Skeletal muscle tissue (tissue), 4 donors: Measurements from ENCODE around the gene ARFGEF3. TPM values are rescaled to one million over a fixed set of nuclear protein-coding genes. Genes with fewer than 3 reads are reported as not detected.
A peak's percentile ranks its signal among the peaks of the same experiment; 100 is the strongest.

Experiments
- H3K27ac ChIP-seq: one replicate; pipeline ENCODE4 v1.7.0; 2013; ENCODE audit warnings: mild to moderate bottlenecking, low read depth, low read length, inconsistent platforms
- H3K27me3 ChIP-seq, 3 donors: one replicate each; pipeline ENCODE4 v1.7.0; 2013; ENCODE audit warnings: low read length in 3 of 3; ENCODE audit not compliant: control insufficient read depth in 3 of 3, insufficient read depth in 3 of 3
- H3K36me3 ChIP-seq, 3 donors: one replicate each; pipeline ENCODE4 v1.7.0; 2013; ENCODE audit warnings: low read length in 3 of 3; ENCODE audit not compliant: control insufficient read depth in 3 of 3, insufficient read depth in 3 of 3
- H3K4me1 ChIP-seq, 3 donors: one replicate each; pipeline ENCODE4 v1.7.0; 2013; ENCODE audit warnings: low read length in 3 of 3, mild to moderate bottlenecking in 3 of 3; ENCODE audit not compliant: control insufficient read depth in 3 of 3, insufficient read depth in 3 of 3
- H3K4me3 ChIP-seq, 3 donors: one replicate each; pipeline ENCODE4 v1.7.0; 2013; ENCODE audit warnings: low read length in 3 of 3
- H3K9ac ChIP-seq, 3 donors: one replicate each; pipeline ENCODE4 v1.7.0; 2013; ENCODE audit warnings: low read length in 3 of 3, mild to moderate bottlenecking in 3 of 3, moderate library complexity in 2 of 3, low read depth in 1 of 3
- H3K9me3 ChIP-seq, 3 donors: one replicate each; pipeline ENCODE4 v1.7.0; 2013; ENCODE audit warnings: low read length in 3 of 3; ENCODE audit not compliant: control insufficient read depth in 3 of 3
- total RNA-seq: library from RNA; depleted of rRNA; stranded (reverse); fragments of >200 nt; gene quantifications from one replicate; pipeline ENCODE4 v1.2.3, GENCODE V29; 2014
- donor health status: Osteomylitis.

Gene ARFGEF3
- total RNA-seq, 1 donor from 2014 or later: 1.0 TPM

DNA sequence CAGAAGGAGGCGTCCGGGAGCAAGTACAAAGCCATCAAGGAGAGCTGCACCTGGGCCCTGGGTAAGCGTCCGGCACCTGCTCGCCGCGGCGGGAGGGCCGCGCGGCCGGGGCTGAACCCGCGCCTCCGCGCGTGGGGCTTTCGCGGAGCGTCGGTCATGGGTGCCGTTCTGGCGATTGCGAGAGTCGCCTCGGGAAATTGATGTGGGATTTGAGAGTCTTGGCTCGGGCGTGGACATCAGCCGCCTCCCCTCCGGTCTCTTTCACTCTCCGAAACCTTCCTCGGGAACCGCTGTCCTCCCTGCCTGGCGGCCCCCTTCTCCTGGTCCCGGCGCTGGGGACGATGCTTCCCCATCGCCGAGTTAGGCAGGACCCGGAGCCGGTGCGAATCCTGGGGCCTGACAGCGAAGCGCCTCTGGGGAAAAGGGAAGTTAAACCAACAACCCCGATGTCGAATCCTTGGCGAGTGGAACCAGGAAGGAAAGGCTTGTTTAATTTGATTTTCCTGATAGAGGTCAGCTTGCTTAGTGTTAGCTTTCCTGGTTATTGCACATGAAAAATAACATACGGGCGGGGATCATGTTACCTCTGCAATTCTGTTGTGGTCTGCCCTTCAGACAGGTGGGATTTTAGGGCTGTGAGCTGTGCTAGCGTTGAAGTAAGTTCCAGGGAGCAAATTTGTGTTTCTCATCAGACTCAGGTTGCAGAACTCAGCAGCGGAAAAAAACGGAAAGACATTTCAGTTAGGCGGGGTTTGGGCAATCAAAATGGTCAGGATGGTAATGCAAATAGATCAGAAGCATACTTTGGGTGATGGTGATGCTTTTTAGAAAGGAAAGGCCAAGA lies 594 bp downstream of the ARFGEF3 start:
- H3K9me3 ChIP-seq: no peaks in the 10 kb centered on the region
- no peak overlapping the region for H3K27ac ChIP-seq
- no peaks in the 10 kb centered on the region for H3K36me3 ChIP-seq
- peak overlapping the region in 2 of 3 donors; percentile 18 to 53 for H3K9ac ChIP-seq
- H3K27me3 ChIP-seq: peaks cover 25 to 44% (median 26%) of the 10 kb centered on the region in 3 donors
- H3K4me3 ChIP-seq: peak overlapping the region; percentile 59 to 70 (median 61)
- H3K4me1 ChIP-seq: peaks cover 0 to 15% (median 10%) of the 10 kb centered on the region in 3 donors

DNA sequence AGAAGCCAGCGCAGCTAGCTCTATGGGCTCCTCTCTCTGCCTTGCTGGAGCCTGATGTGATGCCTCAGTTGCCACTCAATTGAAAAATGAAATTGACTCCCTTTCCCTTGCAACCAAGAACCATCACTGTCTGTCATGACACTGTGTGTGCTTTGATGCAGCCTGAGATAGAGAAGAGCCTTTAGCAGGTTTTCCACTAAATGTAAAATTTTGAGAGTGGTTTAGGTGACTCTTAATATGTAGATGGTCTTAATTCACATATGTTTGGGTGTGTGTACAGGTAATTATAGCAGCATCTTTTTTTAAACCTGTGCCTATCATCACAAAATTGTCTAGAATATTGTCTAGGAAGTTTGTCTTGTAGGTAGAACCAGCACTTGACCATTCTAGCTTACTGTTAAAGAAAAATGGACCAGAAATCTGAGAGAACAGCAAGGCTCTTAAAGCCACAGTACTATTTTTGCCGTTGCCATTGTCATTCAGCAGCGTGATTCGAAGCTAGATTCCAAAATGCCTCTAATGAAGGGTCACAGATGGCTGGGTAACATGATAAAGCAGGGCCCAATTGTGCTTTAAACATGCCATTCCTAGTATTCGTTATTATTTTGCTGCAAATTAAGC lies 1.3 kb downstream of the ARFGEF3 start:
- Histone ChIP-seq H3K4me1 (peaks cover 0 to 15% (median 10%) of the 10 kb centered on the region in 3 donors), H3K27me3 (peaks cover 25 to 44% (median 26%) of the 10 kb centered on the region in 3 donors), H3K27ac (no peak overlapping the region), H3K36me3 (no peaks in the 10 kb centered on the region), H3K9ac (no peak overlapping the region), H3K4me3 (peak overlapping the region in 1 of 3 donors; percentile 59), H3K9me3 (no peaks in the 10 kb centered on the region)

DNA sequence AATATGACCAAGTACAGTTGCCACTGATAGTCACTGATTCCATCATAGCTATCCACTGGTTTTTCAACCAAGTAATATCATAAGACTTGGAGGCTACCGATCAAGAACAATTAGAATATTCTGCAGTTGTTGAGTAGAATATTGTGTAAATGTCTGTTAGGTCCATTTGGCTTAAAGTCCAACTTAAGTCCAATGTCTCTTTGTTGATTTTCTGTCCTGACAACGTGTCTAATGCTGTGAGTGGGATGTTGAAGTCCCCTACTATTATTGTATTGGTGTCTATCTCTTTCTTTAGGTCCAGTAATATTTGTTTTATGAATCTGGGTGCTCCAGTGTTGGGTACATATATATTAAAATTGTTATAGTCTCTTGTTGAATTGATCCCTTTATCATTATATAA lies 13.9 kb downstream of the ARFGEF3 start:
- H3K4me3 ChIP-seq: no peak overlapping the region
- no peaks in the 10 kb centered on the region for H3K36me3 ChIP-seq
- H3K9me3 ChIP-seq: peaks cover 0 to 11% (median 3%) of the 10 kb centered on the region in 3 donors
- H3K27me3 ChIP-seq: no peaks in the 10 kb centered on the region
- H3K27ac ChIP-seq: no peak overlapping the region
- H3K4me1 ChIP-seq: no peaks in the 10 kb centered on the region
- H3K9ac ChIP-seq: no peak overlapping the region

DNA sequence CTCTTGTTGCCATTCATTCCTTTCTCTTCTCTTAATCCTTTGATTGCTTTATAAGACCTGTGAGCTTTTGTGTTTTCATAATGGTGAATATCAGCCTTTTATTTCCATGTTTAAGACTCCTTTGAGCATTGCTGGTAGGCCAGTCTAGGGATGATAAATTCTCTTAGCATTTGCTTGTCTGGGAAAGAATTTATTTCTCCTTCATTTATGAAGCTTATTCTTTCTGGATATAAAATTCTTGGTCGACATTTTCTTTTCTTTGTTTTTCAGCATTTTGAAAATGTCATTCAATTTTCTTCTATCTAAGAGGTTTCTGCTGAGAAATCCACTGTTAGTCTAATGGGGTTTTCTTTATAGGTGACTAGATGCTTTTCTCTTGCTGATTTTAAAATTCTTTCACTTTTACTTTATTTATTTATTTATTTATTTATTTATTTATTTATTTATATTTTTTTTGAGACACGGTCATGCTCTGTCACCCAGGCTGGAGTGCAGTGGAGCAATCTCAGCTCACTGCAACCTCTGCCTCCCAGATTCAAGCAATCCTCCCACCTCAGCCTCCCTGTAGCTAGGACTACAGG lies 15.0 kb downstream of the ARFGEF3 start:
- no peaks in the 10 kb centered on the region for H3K36me3 ChIP-seq
- no peaks in the 10 kb centered on the region for H3K27me3 ChIP-seq
- no peak overlapping the region for H3K9ac ChIP-seq
- no peak overlapping the region for H3K27ac ChIP-seq
- peaks cover 0 to 11% (median 3%) of the 10 kb centered on the region in 3 donors for H3K9me3 ChIP-seq
- H3K4me3 ChIP-seq: no peak overlapping the region
- no peaks in the 10 kb centered on the region for H3K4me1 ChIP-seq

DNA sequence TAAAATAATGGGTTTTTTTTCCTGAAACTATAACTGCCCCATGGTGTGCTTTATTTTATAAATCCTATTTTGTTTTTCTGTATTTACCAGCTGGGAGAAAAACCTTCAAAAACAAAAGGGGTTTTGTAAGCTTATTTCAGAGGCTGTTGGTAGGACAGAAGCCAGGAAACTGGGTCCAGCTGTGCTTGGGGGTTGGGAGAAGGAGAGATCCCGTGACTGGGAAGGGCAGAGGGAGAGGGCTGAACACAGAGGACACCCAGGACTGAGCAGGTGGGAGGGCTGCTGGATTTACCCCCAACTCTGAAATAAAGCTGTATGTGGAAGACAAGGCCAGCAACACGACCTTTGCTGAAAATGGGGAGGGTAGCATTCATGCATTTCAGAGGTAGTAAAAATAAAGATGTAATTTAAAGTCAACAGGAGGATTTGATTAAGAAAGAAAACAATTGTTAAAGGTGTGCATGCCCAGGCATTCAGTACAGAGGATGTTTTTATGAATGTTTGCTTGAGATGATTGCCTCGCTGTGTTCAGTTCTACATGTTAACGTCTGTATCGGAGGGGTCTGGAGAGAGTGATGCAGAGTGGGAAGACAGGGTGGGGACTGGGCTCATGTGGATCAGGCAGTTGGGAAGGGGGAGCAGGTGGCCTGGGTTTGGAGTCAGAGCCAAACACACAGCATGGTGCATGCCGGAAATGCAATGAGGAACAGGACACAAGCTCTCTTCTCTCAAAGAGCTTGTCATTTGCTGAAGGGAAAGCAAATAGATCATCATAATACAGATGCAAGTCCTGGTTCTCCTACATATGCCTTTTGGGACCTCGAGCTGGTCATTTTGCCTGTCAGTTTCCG lies 21.4 kb downstream of the ARFGEF3 start:
- no peak overlapping the region for H3K9ac ChIP-seq
- no peak overlapping the region for H3K27ac ChIP-seq
- H3K9me3 ChIP-seq: peaks cover 0 to 3% (median 0%) of the 10 kb centered on the region in 3 donors
- H3K36me3 ChIP-seq: no peaks in the 10 kb centered on the region
- H3K4me1 ChIP-seq: no peaks in the 10 kb centered on the region
- H3K27me3 ChIP-seq: no peaks in the 10 kb centered on the region
- H3K4me3 ChIP-seq: no peak overlapping the region

DNA sequence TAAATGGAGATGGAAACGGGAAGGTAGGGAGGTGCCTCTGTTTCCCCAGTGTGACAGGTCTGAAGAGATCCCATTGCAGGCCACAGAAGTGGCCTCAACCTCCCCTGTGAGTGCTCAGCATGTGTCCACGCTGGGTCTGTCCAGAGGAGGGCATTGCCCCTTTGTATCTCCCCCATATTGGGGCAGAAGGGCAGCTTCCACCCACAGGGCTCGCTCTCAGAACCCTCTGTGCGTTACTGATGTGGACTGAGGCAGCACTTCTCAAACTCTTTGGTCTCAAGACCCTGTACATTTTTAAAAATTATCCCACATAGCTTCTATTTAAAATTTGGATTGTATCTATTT lies 22.0 kb downstream of the ARFGEF3 start:
- H3K4me1 ChIP-seq: no peaks in the 10 kb centered on the region
- no peak overlapping the region for H3K9ac ChIP-seq
- H3K9me3 ChIP-seq: peaks cover 0 to 2% (median 0%) of the 10 kb centered on the region in 3 donors
- H3K27me3 ChIP-seq: no peaks in the 10 kb centered on the region
- no peak overlapping the region for H3K4me3 ChIP-seq
- no peaks in the 10 kb centered on the region for H3K36me3 ChIP-seq
- H3K27ac ChIP-seq: no peak overlapping the region

DNA sequence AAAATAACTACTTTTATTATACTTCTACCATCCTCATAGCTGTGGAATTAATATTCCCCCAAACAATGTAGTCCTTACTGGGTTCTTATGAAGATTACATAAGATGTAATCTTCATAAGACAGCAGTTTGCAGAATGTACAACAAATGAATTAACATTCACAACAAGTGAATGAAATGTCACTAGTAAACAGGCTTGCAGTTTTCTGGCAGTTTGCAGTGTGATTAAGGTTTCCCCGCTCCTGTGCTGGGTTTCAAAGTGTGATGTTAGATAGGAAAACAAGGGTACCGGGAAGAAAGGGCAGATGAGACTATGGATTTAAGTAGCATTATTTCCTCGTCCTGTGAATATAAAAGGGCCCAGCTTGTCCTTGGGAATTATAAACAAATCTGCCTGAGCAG lies 22.5 kb downstream of the ARFGEF3 start:
- Histone ChIP-seq H3K36me3 (no peaks in the 10 kb centered on the region), H3K27ac (no peak overlapping the region), H3K4me1 (no peaks in the 10 kb centered on the region), H3K27me3 (no peaks in the 10 kb centered on the region), H3K9me3 (no peaks in the 10 kb centered on the region), H3K9ac (no peak overlapping the region), H3K4me3 (no peak overlapping the region)

DNA sequence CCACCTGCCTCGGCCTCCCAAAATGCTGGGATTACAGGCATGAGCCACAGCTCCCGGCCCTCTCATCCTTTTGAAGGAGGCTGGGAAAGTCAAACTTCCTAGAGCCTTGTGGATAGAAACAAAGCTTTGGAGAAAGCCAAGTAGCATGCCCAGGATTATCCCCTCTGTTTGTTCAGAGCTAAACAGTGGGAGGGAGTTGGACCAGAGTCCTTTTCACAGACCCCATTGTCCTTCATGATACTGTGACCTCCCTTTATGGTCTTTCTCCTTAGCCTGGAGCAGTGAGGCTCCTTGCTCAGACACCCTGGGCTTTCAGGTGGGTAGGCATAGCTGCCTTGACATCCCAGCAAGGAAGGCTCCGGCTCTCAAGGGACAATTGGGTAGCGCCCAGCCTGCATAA lies 25.4 kb downstream of the ARFGEF3 start:
- H3K4me3 ChIP-seq: no peak overlapping the region
- H3K9ac ChIP-seq: no peak overlapping the region
- H3K9me3 ChIP-seq: no peaks in the 10 kb centered on the region
- H3K27ac ChIP-seq: no peak overlapping the region
- no peaks in the 10 kb centered on the region for H3K27me3 ChIP-seq
- H3K36me3 ChIP-seq: no peaks in the 10 kb centered on the region
- no peaks in the 10 kb centered on the region for H3K4me1 ChIP-seq

DNA sequence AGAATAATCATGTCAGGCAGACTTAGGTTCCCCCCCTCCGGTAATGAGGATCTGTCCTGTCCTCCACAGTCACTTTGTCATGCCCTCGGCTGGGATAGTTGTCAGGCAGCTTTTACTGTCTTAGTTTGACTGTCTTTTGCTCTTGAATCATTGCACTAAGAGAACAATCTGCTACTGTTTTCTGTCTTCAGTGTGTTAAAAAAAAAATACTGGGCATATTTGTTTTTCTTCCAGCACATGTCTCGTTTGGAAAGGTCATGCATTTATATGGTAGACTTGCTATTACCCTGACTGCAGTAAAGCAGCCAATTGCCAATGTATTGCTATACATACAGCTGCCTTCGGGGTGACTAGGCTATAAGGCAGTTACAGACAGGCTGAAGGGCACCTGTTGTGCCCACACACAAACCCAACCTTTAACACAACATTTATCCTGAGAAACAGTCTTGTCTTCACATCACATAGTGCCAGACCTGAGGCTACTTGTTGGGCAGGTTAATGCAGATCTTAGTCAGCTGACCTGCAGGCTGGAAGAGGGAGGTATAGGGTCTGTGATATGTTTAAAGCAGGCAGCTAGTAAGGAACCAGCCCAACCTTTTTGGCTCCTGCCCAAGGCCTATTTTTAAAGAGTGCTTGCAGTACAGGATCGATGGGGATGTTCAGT lies 26.7 kb downstream of the ARFGEF3 start:
- no peak overlapping the region for H3K9ac ChIP-seq
- H3K36me3 ChIP-seq: no peaks in the 10 kb centered on the region
- H3K27ac ChIP-seq: no peak overlapping the region
- no peaks in the 10 kb centered on the region for H3K27me3 ChIP-seq
- no peaks in the 10 kb centered on the region for H3K9me3 ChIP-seq
- H3K4me1 ChIP-seq: no peaks in the 10 kb centered on the region
- no peak overlapping the region for H3K4me3 ChIP-seq
